Tibial nerve (tissue), 4 donors: ENCODE results near the gene ECT2L. TPM values are rescaled to one million over a fixed set of nuclear protein-coding genes. Genes with fewer than 3 reads are reported as not detected.

Experiments used
- DNase-seq, 2 donors: peaks; one replicate each; pipeline ENCODE4 v3.0.0-alpha.2; 2019; ENCODE audit warnings: low spot score in 2 of 2
- H3K27ac ChIP-seq, 4 donors: fragments of 200-600 bp; sonication (generic) in 3 of 4; one replicate each; pipeline ENCODE4 v1.5.1; 2017 to 2019; ENCODE audit warnings: mild to moderate bottlenecking in 1 of 4
- H3K27me3 ChIP-seq, 2 donors: fragments of 200-600 bp; sonication (generic) in 1 of 2; one replicate each; pipeline versions ENCODE4 v1.5.1 to v1.6.0; 2017 to 2019
- H3K36me3 ChIP-seq, 3 donors: fragments of 200-600 bp; sonication (generic); one replicate each; pipeline ENCODE4 v1.5.1; 2018 to 2019
- H3K4me1 ChIP-seq, 4 donors: fragments of 200-600 bp; sonication (generic) in 3 of 4; one replicate each; pipeline ENCODE4 v1.5.1; 2017 to 2019
- H3K4me3 ChIP-seq, 4 donors: fragments of 200-600 bp; sonication (generic) in 3 of 4; one replicate each; pipeline ENCODE4 v1.5.1; 2017 to 2019; ENCODE audit warnings: mild to moderate bottlenecking in 1 of 4, moderate library complexity in 1 of 4
- H3K9me3 ChIP-seq, 4 donors: fragments of 200-600 bp; sonication (generic) in 3 of 4; one replicate each; pipeline ENCODE4 v1.5.1; 2017 to 2019
- EP300 ChIP-seq, 2 donors: sonication (generic); formaldehyde crosslinking; IDR thresholded peaks; one replicate each; pipeline ENCODE4 v1.6.1; 2017; ENCODE audit warnings: antibody characterized with exemption in 2 of 2, mild to moderate bottlenecking in 1 of 2
- POLR2A ChIP-seq, 2 donors: fragments of 450-650 bp; IDR thresholded peaks; one replicate each; pipeline ENCODE4 v1.6.1; 2017; ENCODE audit warnings: antibody characterized with exemption in 2 of 2, mild to moderate bottlenecking in 2 of 2, moderate library complexity in 2 of 2
- WGBS, 2 donors: methylation state at CpG; one replicate each; pipeline ENCODE4 v1.1.5; 2018; 5-methylcytosine and 5-hydroxymethylcytosine counted together
- total RNA-seq, 4 donors: library from RNA; depleted of rRNA; stranded (reverse); fragments of >200 nt; gene quantifications; one replicate each; pipeline ENCODE4 v1.1.0, GENCODE V29; 2016
- TF ChIP-seq, protein P1 (sequence below), 5 experiments: fragments of 200-600 bp in 3 of 5; fragments of 450-650 bp in 2 of 5; sonication (generic) in 3 of 5; IDR thresholded peaks; one replicate each; pipeline ENCODE4 v1.5.1; 2016 to 2019; ENCODE audit warnings: antibody characterized with exemption in 5 of 5, mild to moderate bottlenecking in 3 of 5, moderate library complexity in 2 of 5

ECT2L gene
- 1 to 10 TPM in 1 of 4 donors, under 1 TPM in 2, not detected in 1; 0.21 to 1.1 (median 0.30) TPM for total RNA-seq

- peak within 1 kb of the TSS; percentile 20 to 83 (median 54) for H3K27ac ChIP-seq
- 14% methylated on average over 24 to 41 of the region's 50 CpGs for WGBS, 2 donors
- peak; percentile 29 to 53 for DNase-seq
These were observed at the start of gene ECT2L for GRCh38 chr6:138795809-138796603. Gene ECT2L, plus strand, starts transcription at chr6:138796087. Its CDS starts 17,188 bp downstream, at chr6:138813275.

DNA sequence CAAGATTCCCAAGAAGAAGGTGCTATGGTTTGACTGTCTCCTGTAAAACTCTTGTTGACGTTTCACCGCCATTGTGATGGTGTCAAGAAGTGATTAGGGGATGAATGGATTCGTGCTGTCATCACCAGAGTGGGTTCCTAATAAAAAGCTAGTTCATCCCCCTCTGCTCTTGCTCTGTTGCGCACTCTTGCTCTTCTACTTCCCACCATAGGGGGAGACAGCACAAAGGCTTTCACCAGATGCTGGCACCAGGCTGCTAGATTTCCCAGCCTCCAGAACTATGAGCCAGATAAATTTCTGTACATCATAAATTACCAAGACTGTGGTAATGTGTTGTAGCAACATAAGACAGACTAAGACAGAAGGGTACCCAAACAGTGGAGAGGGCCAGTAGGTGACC is 43.9 kb upstream of the ECT2L start:
- WGBS, 2 donors = 89 to 91% methylated on average over 4 of the region's 4 CpGs
- Histone ChIP-seq H3K27me3 (no peaks in the 10 kb centered on the region), H3K9me3 (peaks cover 0 to 5% (median 0%) of the 10 kb centered on the region in 4 donors), H3K4me3 (no peak overlapping the region), H3K36me3 (no peaks in the 10 kb centered on the region), H3K4me1 (no peaks in the 10 kb centered on the region), H3K27ac (no peak overlapping the region)
- TF ChIP-seq EP300 (IDR thresholded peaks at IDR 0.05) = no peak
- TF ChIP-seq POLR2A (IDR thresholded peaks at IDR 0.05) = no peak
- TF ChIP-seq, protein P1, sequence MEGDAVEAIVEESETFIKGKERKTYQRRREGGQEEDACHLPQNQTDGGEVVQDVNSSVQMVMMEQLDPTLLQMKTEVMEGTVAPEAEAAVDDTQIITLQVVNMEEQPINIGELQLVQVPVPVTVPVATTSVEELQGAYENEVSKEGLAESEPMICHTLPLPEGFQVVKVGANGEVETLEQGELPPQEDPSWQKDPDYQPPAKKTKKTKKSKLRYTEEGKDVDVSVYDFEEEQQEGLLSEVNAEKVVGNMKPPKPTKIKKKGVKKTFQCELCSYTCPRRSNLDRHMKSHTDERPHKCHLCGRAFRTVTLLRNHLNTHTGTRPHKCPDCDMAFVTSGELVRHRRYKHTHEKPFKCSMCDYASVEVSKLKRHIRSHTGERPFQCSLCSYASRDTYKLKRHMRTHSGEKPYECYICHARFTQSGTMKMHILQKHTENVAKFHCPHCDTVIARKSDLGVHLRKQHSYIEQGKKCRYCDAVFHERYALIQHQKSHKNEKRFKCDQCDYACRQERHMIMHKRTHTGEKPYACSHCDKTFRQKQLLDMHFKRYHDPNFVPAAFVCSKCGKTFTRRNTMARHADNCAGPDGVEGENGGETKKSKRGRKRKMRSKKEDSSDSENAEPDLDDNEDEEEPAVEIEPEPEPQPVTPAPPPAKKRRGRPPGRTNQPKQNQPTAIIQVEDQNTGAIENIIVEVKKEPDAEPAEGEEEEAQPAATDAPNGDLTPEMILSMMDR (IDR thresholded peaks at IDR 0.05) = no peak
- DNase-seq = no peak

More at GRCh38 chr6:138795809-138796603, at the start of gene ECT2L:
- no peaks in the 10 kb centered on the region for H3K27me3 ChIP-seq
- peak within 1 kb of the TSS; percentile 7 to 57 (median 40) for H3K4me3 ChIP-seq
- H3K36me3 ChIP-seq = peaks cover 0 to 18% (median 0%) of the 10 kb centered on the region in 3 donors
- no peak for TF ChIP-seq POLR2A (IDR thresholded peaks at IDR 0.05)
- TF ChIP-seq, protein P1 (IDR thresholded peaks at IDR 0.05) = no peak
- TF ChIP-seq EP300 (IDR thresholded peaks at IDR 0.05) = no peak
- peaks cover 0 to 19% (median 0%) of the 10 kb centered on the region in 4 donors for H3K4me1 ChIP-seq
- no peaks in the 10 kb centered on the region for H3K9me3 ChIP-seq

- Histone ChIP-seq H3K4me1 (no peaks in the 10 kb centered on the region), H3K27ac (no peak overlapping the region), H3K27me3 (no peaks in the 10 kb centered on the region), H3K4me3 (no peak overlapping the region), H3K36me3 (no peaks in the 10 kb centered on the region), H3K9me3 (no peaks in the 10 kb centered on the region)
- 51 to 57% methylated on average over 4 of the region's 4 CpGs for WGBS, 2 donors
- DNase-seq = no peak
- TF ChIP-seq EP300 (IDR thresholded peaks at IDR 0.05) (no peak), POLR2A (IDR thresholded peaks at IDR 0.05) (no peak)
- TF ChIP-seq, protein P1 (IDR thresholded peaks at IDR 0.05) = no peak
These were observed 38.8 kb upstream of the ECT2L start for GRCh38 chr6:138757136-138757535.

GRCh38 chr6:138765896-138766655 is 29.8 kb upstream of the ECT2L start:
- no peaks in the 10 kb centered on the region for H3K36me3 ChIP-seq
- H3K4me3 ChIP-seq = no peak overlapping the region
- no peaks in the 10 kb centered on the region for H3K4me1 ChIP-seq
- TF ChIP-seq, protein P1 (IDR thresholded peaks at IDR 0.05) = peak; percentile 52 to 76 (median 64)
- no peak for TF ChIP-seq EP300 (IDR thresholded peaks at IDR 0.05)
- no peak overlapping the region for H3K27ac ChIP-seq
- H3K27me3 ChIP-seq = no peaks in the 10 kb centered on the region
- 86% methylated on average over 3 of the region's 3 CpGs for WGBS, 2 donors
- peak in 1 of 2 donors; percentile 22 for DNase-seq
- H3K9me3 ChIP-seq = no peaks in the 10 kb centered on the region
